DND-41 (cell line): ENCODE results near the gene CASTOR1.

Experiments used
- CTCF ChIP-seq: IDR thresholded peaks from 2 replicates; pipeline ENCODE4 v1.5.1; 2012; ENCODE audit warnings: borderline replicate concordance, low read length, moderate library complexity, mild to moderate bottlenecking; ENCODE audit not compliant: poor library complexity, severe bottlenecking; ENCODE audit errors: extremely low read depth
- EZH2 ChIP-seq: IDR thresholded peaks from 3 replicates; pipeline ENCODE4 v1.6.1; 2012; ENCODE audit warnings: borderline replicate concordance, low read depth, mild to moderate bottlenecking, moderate library complexity, low read length, inconsistent platforms; ENCODE audit not compliant: severe bottlenecking

- no peak for TF ChIP-seq EZH2
- no peak for TF ChIP-seq CTCF
Measured at GRCh38 chr22:30248484-30248883, 40.8 kb downstream of the CASTOR1 start.
